Activated CD4-positive, CD25-positive, alpha-beta regulatory T cell treated with anti-CD3 and anti-CD28 coated beads, Interleukin-2, amount 50 U/mL, for 16 hours (primary cell): ENCODE results near the gene CNDP1.
"Not testable (repeated sequence)": the region's sequence is repeated elsewhere in the genome, so short reads cannot be mapped to it uniquely, and the experiment has no call there.

Experiments
- DNase-seq: peaks from one replicate; pipeline ENCODE4 v3.0.0-alpha.2; 2020; ENCODE audit warnings: low read depth, low spot score

CNDP1 gene, protein sequence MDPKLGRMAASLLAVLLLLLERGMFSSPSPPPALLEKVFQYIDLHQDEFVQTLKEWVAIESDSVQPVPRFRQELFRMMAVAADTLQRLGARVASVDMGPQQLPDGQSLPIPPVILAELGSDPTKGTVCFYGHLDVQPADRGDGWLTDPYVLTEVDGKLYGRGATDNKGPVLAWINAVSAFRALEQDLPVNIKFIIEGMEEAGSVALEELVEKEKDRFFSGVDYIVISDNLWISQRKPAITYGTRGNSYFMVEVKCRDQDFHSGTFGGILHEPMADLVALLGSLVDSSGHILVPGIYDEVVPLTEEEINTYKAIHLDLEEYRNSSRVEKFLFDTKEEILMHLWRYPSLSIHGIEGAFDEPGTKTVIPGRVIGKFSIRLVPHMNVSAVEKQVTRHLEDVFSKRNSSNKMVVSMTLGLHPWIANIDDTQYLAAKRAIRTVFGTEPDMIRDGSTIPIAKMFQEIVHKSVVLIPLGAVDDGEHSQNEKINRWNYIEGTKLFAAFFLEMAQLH

DNA sequence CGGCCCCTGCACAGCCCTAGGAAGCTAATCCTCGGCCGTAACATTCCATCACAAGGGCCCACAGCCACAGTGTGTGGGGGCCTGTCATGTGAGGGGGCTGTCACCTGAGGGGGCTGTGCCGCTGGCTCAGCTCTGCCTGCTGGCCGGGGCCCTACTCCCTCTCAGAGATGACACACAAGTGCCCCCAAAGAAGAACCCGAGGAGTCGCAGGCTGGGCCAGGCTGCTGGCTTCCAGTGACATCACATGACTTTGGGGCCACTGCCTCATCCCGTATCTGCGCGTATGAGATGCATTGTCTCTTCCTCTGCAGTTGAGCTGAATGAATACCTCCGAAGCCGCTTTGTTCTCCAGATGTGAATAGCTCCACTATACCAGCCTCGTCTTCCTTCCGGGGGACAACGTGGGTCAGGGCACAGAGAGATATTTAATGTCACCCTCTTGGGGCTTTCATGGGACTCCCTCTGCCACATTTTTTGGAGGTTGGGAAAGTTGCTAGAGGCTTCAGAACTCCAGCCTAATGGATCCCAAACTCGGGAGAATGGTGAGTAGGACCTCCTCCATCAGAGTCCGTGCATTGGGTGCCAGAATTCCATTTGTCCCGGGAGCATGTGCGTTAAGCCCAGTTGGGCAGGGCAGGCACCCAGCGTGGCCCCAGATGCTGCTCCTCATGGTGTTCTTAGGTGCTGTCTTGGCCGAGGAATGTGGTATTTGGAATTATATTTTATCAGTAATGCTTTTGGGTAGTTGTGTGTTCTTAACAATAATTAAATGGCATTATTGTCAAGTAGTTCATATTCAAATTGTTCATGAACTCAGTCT lies at the start of gene CNDP1:
Gene CNDP1, plus strand, starts transcription at position 351 of the 820 bp plus-strand sequence. Its CDS starts 168 bp downstream, at position 519.
- no peak for DNase-seq

DNA sequence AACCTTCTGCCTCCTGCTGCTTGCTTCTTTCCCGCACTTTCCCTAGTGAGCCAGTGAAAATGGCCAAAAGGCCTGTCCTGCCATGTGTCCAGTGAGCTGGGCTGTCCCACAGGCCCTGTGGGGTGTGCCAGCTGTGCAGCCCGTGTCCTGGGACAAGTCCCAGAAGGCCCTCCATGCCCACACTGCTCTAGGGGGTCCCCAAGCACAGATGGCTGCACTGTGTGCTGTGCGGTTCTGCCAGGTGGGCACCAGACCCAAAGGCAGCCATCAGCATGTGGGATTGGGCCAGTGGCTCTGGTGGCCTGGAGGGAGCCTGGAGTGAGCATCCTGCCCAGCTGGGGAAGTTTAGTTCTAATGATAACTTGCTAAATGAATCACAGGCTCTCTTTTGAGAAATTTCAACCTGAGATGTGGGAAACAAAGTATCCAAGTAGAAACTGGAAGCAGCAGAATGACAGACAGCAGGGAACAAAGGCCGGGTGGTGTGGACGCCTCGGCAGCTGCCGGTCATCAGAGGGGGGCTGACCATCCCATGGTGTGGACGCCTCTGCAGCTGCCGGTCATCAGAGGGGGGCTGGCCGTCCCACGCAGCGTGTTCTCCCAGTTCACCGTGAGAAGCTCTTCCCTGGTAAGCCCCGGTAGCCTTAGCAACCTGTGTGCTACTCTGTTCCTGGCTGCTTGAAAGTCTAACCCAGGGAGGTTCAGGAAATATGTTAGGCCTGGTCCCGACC lies 48.0 kb upstream of the CNDP1 start:
- DNase-seq: no peak

DNA sequence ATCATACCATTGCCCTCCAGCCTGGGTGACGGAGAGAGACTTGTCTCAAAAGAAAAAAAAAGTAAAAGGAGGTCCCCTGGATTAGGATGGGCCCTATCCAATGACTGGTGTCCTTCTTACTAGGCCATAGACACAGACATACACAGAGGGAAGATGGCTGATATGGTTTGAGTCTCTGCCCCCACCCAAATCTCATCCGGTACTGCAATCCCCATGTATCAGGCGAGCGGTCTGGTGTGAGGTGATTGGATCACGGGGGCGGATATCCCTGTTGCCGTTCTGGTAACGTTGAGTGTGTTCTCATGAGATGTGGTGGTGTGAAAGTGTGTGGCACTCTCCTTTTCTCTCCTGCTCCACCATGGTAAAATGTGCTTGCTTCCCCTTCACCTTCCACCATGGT lies 45.9 kb upstream of the CNDP1 start:
- no peak for DNase-seq

DNA sequence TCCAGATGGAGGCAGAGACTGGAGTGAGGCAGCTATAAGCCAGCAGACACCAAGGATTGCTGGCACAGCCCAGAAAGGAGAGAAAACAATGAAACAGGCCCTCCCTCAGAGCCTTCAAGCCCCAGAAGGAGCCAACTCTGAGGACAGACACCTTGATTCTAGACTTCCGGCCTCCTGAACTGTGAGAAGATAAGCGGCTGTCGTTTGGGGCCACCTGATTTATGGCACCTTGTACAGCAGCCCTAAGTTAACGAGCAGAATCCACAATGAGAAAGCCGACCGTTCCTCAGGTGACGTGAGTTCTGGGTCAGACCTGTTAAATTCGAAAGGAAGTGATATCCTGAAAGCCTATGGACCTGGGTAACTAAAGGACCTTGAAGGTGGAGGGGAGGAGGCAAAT lies 45.4 kb upstream of the CNDP1 start:
- DNase-seq: no peak

DNA sequence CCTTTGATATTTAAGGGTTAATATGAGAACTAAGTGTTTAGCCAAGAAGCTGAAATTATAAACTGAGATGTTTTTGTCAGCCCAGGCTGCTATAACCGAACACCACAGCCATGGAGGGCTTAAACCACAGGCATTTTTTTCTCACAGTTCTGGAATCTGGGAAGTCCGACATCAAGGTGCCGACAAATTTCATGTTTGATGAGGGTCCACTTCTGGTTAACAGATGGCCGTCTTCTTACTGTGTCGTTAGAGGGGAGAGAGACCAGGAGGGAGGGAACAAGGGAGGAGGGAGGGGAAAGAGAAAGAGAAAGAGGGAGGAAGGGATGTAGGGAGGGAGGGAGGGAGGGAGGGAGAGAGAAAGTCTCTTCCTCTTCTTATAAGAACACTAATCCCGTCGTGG lies 44.6 kb upstream of the CNDP1 start:
- no peak for DNase-seq

DNA sequence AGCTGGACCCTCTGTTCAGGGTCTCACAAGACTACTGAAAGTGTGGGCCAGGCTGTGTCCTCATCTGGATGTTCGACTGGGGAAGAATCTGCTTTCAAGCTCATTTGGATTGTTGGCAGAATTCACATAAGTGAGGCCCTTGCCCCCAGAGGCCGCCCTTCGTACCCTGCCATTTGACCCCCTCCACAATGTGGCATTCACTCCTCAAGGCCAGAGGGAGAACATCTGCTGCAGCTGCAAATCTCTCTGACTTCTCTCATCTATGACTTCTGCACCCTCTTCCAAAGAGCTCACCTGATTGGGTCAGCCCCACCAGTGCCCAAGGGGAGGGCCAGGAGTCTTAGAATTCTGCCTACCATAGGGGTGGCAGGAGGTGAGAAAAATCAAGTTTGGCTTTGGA lies 42.0 kb upstream of the CNDP1 start:
- DNase-seq: no peak

DNA sequence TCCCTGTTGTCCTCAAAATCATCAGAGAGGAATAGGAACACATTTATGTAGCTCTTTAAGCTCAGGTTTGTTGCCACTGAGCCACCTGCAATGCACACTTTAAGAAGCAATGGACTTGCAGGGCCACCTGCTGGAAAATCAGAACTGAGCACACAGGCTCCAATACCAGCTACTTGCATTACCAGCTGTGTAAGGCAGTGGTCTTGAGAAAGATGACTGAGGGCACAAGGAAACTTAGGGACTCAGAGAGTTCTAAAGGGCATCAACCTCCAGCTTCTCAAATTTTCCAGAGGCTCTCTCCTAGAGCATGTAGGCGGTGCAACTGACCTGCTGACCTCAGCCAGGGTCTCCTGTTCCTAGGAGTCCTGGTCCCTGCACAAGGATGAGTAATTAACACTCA lies 40.6 kb upstream of the CNDP1 start:
- DNase-seq: peak; percentile 37

DNA sequence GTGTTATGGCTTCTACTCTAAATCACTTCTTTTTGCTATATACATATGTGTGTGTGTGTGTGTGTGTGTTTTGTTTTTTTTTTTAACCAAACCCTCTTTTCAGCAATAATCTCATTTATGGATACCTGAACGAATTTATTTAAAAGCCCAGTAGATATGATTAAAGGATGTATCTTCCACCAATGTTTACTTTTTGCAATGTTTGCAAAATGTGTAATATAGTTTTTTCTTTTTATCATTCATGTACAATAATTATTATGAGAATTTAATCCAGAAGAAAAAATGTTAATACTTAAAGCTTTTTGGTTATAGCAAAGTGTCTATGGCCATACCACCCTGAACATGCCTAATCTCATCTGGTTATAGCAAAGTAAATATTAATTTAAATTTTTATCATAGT lies 39.8 kb upstream of the CNDP1 start:
- DNase-seq: no peak

DNA sequence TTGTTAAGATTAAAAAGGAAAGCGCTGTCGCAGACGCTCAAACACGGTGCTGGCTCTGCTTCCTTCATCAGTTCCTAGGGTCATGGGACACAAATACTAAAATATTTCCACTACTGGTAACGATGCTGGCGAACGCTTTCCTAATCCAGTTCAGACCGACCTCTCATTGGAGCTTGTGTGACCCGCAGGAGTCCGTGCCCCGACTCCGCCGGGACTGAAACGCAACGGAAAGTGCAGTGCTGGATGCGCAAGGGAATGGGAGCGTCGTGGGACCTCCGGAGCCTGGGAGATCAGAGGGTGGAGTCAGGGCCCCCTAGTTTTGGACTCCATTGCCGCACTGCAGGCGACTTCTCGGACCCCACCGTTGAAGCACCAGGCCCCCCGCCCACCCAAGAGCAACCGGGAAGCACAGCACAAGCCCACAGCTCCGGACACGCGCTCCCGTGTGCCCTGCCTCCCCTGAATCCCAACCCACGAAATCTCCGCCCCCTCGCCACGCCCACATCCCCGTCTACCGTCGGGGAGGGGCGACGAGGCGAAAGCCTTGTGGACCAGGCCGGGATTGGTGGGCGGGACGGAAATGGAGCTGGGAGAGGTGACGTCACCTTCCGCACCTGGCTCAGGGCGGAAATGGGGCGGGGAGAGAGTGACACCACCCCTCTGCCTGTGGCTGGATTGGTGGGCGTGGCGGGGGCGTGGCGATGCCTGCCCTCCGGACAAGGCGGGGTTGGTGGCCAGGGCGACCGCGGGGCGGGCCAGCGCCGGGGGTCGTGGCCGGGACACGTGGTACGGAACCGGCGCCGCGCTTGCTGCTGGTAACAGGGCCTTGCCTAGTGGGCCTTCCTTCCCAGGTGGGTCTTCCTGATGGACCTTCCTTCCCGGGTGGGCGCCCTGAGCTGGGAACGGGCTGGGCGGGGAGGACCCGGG lies 38.5 kb upstream of the CNDP1 start, which contains the start of gene CNDP2:
Gene CNDP2, plus strand, starts transcription at position 783 of the 927 bp plus-strand sequence. CDS start 3,611 bp downstream, outside the sequence.
- peak; percentile 96 for DNase-seq

DNA sequence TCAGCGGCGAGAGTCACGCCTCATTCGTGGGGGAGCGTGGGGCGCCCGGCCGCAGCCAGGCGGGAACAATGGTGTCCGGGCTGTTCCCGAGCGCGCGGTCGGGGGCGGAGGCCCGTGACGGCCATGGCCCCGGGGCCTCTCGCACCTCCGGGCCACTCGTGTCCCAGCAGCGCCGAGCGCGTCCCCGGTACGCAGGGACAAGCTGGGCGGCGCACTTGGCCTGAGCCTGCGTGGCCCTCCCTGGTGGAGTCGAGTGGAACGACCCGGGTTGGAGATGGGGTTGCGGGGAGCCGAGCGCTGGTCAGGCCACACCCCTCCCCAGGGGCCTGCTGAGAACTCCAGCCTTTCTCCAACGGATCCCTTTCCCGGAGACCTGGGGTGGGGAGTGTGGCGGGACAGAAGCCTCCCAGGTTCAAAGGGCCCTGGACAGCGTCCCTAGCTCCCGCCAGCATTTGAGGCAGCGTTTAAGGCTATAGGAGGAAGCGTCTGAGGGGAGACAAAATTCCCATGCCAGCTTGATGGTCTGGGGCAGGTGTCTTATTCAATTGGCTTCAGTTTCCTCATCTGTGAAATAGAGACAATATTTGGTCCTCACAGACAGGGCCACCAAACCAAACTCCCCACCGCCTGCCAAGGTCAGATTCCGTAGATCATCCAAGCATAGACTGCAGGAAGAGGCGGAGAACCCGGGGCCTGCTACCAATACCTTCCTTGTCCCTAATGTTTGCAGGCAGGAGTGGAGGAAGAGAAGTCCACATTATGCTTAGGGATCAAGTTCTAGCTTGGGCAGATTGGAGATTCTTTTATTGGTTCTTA lies 37.6 kb upstream of the CNDP1 start:
- no peak for DNase-seq

DNA sequence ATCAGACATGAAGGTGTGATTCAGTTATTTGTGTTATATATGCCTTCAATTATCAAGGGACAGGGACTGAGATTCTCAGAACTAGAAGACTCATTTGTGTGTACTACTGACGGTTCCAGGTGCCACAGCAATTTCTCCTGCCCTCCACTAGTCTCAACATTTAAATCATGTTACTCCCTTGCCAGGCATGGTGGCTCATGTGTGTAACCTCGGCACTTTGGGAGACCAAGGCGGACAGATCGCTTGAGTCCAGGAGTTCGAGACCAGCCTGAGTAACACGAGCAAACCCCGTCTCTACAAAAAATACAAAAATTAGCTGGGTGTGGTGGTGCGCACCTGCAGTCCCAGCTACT lies 37.0 kb upstream of the CNDP1 start:
- DNase-seq: no peak

DNA sequence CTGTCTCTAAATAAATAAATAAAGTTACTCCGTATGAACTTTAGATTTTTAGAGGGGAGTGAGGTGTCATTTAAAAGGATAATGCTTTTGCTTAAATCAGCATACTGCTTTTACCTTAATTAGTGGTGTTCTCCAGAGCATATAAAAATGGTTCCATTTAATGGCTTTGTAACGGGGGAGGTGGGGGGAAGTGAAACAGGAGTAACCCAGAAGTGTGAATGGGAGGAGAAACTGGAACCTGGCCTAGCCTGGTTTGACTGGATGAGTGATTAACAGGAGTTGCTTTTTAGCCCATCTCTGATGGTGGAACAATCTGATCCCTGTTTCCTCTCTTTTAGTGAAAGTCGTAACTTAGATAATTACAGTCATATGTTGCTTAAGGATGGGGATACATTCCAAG lies 36.5 kb upstream of the CNDP1 start:
- no peak for DNase-seq

DNA sequence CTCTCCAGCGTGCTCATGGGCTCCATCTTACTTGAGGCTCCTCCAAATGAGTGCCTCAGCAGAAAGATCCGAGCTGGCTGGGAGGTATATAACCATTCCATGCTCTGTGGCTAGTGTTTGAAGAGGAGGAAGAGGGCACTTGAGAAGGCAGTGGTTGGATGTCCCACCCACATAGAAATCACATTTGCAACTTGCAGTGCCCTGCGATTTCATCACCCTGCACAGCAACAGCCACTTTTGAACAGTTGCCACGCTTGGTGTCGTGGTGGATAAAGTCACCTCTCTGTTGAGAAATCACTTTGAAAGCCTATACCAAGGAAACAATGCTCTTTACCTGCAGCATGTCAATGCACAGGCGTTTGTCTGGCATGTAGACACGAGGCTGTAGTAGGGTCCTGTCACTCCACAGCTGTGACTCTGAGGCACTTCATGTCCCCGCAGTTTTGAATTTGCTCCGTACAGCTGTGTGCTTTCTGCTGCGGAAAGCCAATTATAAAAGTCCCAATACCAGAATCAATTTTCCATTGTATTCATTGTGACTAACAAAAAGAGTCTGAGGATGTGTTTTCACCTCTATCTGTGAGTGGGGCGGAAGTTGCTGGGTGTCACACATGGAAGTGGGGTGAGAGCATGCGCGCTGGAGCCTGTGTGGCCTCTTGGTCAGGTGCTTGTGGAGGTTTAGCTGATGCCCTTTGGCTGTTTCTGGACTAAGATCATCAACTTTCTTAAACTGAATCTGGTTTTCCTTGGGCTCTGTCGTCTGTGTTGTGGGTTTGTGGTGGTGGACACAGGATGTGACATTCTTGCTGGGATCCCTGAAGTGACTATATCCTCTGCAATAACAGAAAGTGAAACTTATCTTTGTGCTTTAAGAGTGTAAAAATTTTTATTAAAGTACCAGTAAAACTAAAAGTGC lies 35.3 kb upstream of the CNDP1 start:
- DNase-seq: peak; percentile 56

DNA sequence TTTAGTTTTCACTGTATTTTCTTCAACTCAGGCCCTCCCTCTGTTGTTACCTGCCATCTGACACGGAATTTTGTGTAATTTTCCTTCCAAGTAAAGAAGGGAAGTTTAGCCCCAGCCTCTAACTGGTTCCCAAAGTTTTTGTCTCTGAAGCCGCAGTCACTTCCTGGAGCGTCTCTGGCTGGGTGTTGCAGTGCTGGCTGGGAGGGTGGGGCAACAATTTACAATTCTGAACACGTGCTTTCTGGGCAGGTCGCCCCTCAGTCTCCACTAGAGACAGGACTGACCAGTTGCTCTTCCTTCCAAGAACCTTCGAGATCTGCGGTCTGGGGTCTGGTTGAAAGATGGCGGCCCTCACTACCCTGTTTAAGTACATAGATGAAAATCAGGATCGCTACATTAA lies 34.7 kb upstream of the CNDP1 start:
- no peak for DNase-seq

DNA sequence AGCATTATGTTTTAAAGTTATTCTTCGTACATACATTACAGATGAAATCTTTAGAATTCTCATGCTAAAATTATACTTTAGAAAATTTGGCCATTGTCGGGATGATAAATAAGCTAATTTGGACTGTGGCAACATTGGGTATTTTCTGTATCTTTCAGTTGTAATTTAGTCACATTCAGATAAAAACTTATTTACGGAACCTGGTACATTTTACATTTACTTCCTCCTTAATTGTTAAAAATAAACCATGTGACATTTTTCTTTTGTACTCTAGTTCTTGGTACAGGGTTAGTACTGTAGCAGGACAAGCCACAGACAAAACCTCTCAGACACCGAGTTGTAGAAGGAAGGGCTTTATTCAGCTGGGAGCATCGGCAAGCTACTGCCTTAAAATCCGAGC lies 33.9 kb upstream of the CNDP1 start:
- no peak for DNase-seq

DNA sequence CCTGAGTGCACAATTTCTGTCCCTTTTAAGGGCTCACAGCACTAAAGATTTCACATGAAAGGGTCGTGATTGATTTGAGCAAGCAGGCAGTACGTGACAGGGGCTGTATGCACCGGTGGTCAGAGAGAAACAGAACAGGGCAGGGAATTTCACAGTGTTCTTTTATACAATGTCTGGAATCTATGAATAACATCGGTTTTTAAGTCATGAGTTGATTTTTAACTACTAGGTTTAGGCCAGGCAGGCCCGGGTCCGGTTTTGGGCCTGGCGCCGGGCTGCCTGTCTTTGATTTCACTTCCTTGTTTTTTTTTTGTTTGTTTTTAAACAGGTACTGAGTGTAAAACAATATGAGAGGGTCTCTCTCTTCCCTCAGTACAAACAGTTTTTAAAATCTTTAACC lies 33.5 kb upstream of the CNDP1 start:
- DNase-seq: not testable (repeated sequence)

DNA sequence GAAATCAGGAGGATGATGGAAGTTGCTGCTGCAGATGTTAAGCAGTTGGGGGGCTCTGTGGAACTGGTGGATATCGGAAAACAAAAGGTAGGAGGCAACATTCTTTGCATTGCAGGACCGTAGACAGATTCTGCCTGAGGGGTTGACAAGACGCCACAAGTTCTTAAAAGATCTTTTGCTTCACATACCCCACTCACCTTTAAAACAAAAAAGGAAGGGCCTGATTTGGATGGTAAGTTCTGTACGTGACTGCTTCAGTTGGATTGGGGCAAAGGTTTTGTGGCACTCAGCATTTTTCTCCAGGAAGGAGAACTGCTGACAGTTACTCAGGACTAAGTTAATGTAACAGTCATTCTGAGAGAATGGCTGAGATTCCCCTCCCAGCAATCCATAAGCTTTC lies 32.9 kb upstream of the CNDP1 start:
- no peak for DNase-seq

DNA sequence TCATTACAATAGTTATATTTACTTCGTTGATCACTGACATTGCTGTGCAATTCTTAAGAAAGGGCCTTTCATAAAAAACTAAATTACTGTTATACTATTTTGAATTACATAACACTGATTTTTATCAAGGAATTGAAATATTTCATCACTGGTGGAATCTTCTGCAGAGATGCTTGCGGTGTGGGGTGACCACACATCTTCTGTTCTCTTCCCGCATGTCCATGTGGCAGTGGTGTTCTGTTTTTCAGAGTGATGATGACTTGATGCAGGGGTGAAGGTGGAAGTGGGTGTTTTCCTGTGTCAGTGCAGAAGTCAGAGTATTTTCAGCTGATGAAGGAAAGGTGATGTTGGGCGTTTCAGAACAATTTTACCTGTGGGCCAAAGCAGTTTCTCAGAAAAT lies 31.2 kb upstream of the CNDP1 start:
- DNase-seq: no peak

DNA sequence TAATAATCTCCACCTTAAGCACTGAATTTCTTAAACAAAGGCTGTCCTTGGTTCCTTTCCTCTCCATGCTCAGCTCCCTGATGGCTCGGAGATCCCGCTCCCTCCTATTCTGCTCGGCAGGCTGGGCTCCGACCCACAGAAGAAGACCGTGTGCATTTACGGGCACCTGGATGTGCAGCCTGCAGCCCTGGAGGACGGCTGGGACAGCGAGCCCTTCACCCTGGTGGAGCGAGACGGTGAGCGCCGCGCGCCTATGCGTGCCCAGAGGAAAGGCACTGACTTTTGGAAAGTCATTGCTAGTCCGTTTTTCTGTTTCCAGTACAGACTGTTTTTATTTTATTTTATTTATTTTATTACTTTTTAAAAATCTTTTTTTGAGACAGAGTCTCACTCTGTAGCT lies 28.5 kb upstream of the CNDP1 start:
- no peak for DNase-seq
